Measurements from ENCODE around the gene SAAL1. TPM values are rescaled to one million over a fixed set of nuclear protein-coding genes. Genes with fewer than 3 reads are reported as not detected.

The SAAL1 gene
- polyA plus RNA-seq (2013, experiment 1 of 2) = 74.3 TPM
- 70.3 TPM for polyA plus RNA-seq (2013, experiment 2 of 2)

- H3K4ac ChIP-seq (ENCODE audit: low read depth, low read length) = peak within 1 kb of the TSS; percentile 18
- no peak within 1 kb of the TSS for H3K27ac ChIP-seq (ENCODE audit: low read depth, low read length)
Observed at GRCh38 chr11:18105802-18106574, at the start of gene SAAL1. Gene SAAL1, minus strand, starts transcription at chr11:18106082. Its CDS starts 41 bp downstream, at chr11:18106041.

DNA sequence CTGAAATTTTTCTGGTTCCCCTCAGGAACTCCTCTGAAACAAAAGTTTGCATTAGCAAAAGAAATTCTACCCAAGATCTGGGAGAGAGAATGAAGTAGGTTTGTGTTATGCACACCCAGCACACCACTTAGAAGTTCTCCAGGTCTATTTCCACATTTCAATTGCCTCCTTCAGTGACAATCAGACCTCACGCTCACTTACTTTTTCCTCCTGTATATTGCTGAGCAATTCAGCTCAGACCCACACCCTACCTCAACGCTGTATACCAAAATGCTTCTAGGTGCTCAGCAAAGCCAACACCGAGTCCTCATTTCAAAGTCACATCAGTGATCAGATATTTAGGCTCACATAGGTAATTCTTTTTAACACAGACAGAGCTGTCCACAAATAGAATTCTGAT, 45.7 kb upstream of the SAAL1 start:
- H3K4me2 ChIP-seq (ENCODE audit: low read length) = no peak overlapping the region
- no peaks in the 10 kb centered on the region for H3K4me1 ChIP-seq (ENCODE audit: control insufficient read depth, low read depth, low read length)
- no peak overlapping the region for H3K56ac ChIP-seq (ENCODE audit: low read length)
- no peak overlapping the region for H2AK5ac ChIP-seq (ENCODE audit: low read length)
- H2BK5ac ChIP-seq (ENCODE audit: low read length) = no peak overlapping the region
- H3K9ac ChIP-seq (ENCODE audit: low read length) = no peak overlapping the region
- no peak overlapping the region for H3K4me3 ChIP-seq (ENCODE audit: low read length)
- H3K27me3 ChIP-seq (ENCODE audit: insufficient read depth, low read length, poor library complexity) = no peaks in the 10 kb centered on the region
- H3K23ac ChIP-seq (ENCODE audit: low read length) = no peak overlapping the region
- no peak overlapping the region for H2BK15ac ChIP-seq (replicated peaks; ENCODE audit: low read depth)
- H3K79me1 ChIP-seq (ENCODE audit: low read length) = no peaks in the 10 kb centered on the region
- no peak overlapping the region for H2BK120ac ChIP-seq (ENCODE audit: low read depth, low read length)
- no peak for DNase-seq
- H3K18ac ChIP-seq (ENCODE audit: low read length) = no peak overlapping the region
- no CpG with 5 or more reads among the region's 3 CpGs for WGBS (ENCODE audit: extremely low coverage, insufficient coverage, low lambda C conversion rate)
- no peak overlapping the region for H3K27ac ChIP-seq (ENCODE audit: low read depth, low read length)
- no peaks in the 10 kb centered on the region for H3K79me2 ChIP-seq (ENCODE audit: control insufficient read depth, insufficient read depth, low read length)
- no peak overlapping the region for H4K5ac ChIP-seq (ENCODE audit: low read length)
- H3K4ac ChIP-seq (ENCODE audit: low read depth, low read length) = no peak overlapping the region
- H4K8ac ChIP-seq (ENCODE audit: low read depth, low read length) = no peak overlapping the region
- no peaks in the 10 kb centered on the region for H3K36me3 ChIP-seq (ENCODE audit: control insufficient read depth, insufficient read depth, low read length)

More at GRCh38 chr11:18105802-18106574, at the start of gene SAAL1:
- H2BK120ac ChIP-seq (ENCODE audit: low read depth, low read length) = no peak within 1 kb of the TSS
- peak within 1 kb of the TSS; percentile 66 for H3K23ac ChIP-seq (ENCODE audit: low read length)
- no peak within 1 kb of the TSS for H2BK15ac ChIP-seq (replicated peaks; ENCODE audit: low read depth)
- no CpG with 5 or more reads among the region's 48 CpGs for WGBS (ENCODE audit: extremely low coverage, insufficient coverage, low lambda C conversion rate)
- peak; percentile 89 for DNase-seq
- no peak within 1 kb of the TSS for H4K8ac ChIP-seq (ENCODE audit: low read depth, low read length)
- peak within 1 kb of the TSS; percentile 56 for H4K5ac ChIP-seq (ENCODE audit: low read length)
- H3K4me3 ChIP-seq (ENCODE audit: low read length) = peak within 1 kb of the TSS; percentile 99
- H2AK5ac ChIP-seq (ENCODE audit: low read length) = no peak within 1 kb of the TSS
- peaks cover 3% of the 10 kb centered on the region for H3K36me3 ChIP-seq (ENCODE audit: control insufficient read depth, insufficient read depth, low read length)
- H3K79me1 ChIP-seq (ENCODE audit: low read length) = peaks cover 6% of the 10 kb centered on the region
- H3K9ac ChIP-seq (ENCODE audit: low read length) = peak within 1 kb of the TSS; percentile 98
- peaks cover 3% of the 10 kb centered on the region for H3K4me1 ChIP-seq (ENCODE audit: control insufficient read depth, low read depth, low read length)
- peak within 1 kb of the TSS; percentile 71 for H3K4me2 ChIP-seq (ENCODE audit: low read length)
- peak within 1 kb of the TSS; percentile 8 for H3K18ac ChIP-seq (ENCODE audit: low read length)
- no peaks in the 10 kb centered on the region for H3K27me3 ChIP-seq (ENCODE audit: insufficient read depth, low read length, poor library complexity)
- H3K79me2 ChIP-seq (ENCODE audit: control insufficient read depth, insufficient read depth, low read length) = peaks cover 20% of the 10 kb centered on the region
- peak within 1 kb of the TSS; percentile 95 for H3K56ac ChIP-seq (ENCODE audit: low read length)
- H2BK5ac ChIP-seq (ENCODE audit: low read length) = no peak within 1 kb of the TSS

GRCh38 chr11:18145837-18146236, 40.0 kb upstream of the SAAL1 start:
- Histone ChIP-seq H3K56ac (ENCODE audit: low read length) (no peak overlapping the region), H2AK5ac (ENCODE audit: low read length) (no peak overlapping the region), H3K79me2 (ENCODE audit: control insufficient read depth, insufficient read depth, low read length) (no peaks in the 10 kb centered on the region), H2BK15ac (replicated peaks; ENCODE audit: low read depth) (no peak overlapping the region), H3K4me3 (ENCODE audit: low read length) (no peak overlapping the region), H3K4me1 (ENCODE audit: control insufficient read depth, low read depth, low read length) (no peaks in the 10 kb centered on the region), H4K8ac (ENCODE audit: low read depth, low read length) (no peak overlapping the region), H3K4ac (ENCODE audit: low read depth, low read length) (no peak overlapping the region), H3K18ac (ENCODE audit: low read length) (no peak overlapping the region), H3K27ac (ENCODE audit: low read depth, low read length) (no peak overlapping the region), H2BK120ac (ENCODE audit: low read depth, low read length) (no peak overlapping the region), H3K27me3 (ENCODE audit: insufficient read depth, low read length, poor library complexity) (no peaks in the 10 kb centered on the region), H3K23ac (ENCODE audit: low read length) (no peak overlapping the region), H3K4me2 (ENCODE audit: low read length) (no peak overlapping the region), H3K79me1 (ENCODE audit: low read length) (no peaks in the 10 kb centered on the region), H2BK5ac (ENCODE audit: low read length) (no peak overlapping the region), H3K9ac (ENCODE audit: low read length) (no peak overlapping the region), H4K5ac (ENCODE audit: low read length) (no peak overlapping the region), H3K36me3 (ENCODE audit: control insufficient read depth, insufficient read depth, low read length) (no peaks in the 10 kb centered on the region)
- WGBS (ENCODE audit: extremely low coverage, insufficient coverage, low lambda C conversion rate) = no CpG with 5 or more reads among the region's 3 CpGs
- no peak for DNase-seq

GRCh38 chr11:18145025-18145424, 39.1 kb upstream of the SAAL1 start:
- Histone ChIP-seq H3K79me1 (ENCODE audit: low read length) (no peaks in the 10 kb centered on the region), H4K5ac (ENCODE audit: low read length) (no peak overlapping the region), H4K8ac (ENCODE audit: low read depth, low read length) (no peak overlapping the region), H3K4me1 (ENCODE audit: control insufficient read depth, low read depth, low read length) (no peaks in the 10 kb centered on the region), H3K4me3 (ENCODE audit: low read length) (no peak overlapping the region), H2BK120ac (ENCODE audit: low read depth, low read length) (no peak overlapping the region), H3K9ac (ENCODE audit: low read length) (no peak overlapping the region), H3K23ac (ENCODE audit: low read length) (no peak overlapping the region), H2BK15ac (replicated peaks; ENCODE audit: low read depth) (no peak overlapping the region), H3K4me2 (ENCODE audit: low read length) (no peak overlapping the region), H3K18ac (ENCODE audit: low read length) (no peak overlapping the region), H2BK5ac (ENCODE audit: low read length) (no peak overlapping the region), H3K79me2 (ENCODE audit: control insufficient read depth, insufficient read depth, low read length) (no peaks in the 10 kb centered on the region), H2AK5ac (ENCODE audit: low read length) (no peak overlapping the region), H3K4ac (ENCODE audit: low read depth, low read length) (no peak overlapping the region), H3K27me3 (ENCODE audit: insufficient read depth, low read length, poor library complexity) (no peaks in the 10 kb centered on the region), H3K27ac (ENCODE audit: low read depth, low read length) (no peak overlapping the region), H3K36me3 (ENCODE audit: control insufficient read depth, insufficient read depth, low read length) (no peaks in the 10 kb centered on the region), H3K56ac (ENCODE audit: low read length) (no peak overlapping the region)
- peak; percentile 2 for DNase-seq
- WGBS (ENCODE audit: extremely low coverage, insufficient coverage, low lambda C conversion rate) = no CpG with 5 or more reads among the region's 2 CpGs

DNA sequence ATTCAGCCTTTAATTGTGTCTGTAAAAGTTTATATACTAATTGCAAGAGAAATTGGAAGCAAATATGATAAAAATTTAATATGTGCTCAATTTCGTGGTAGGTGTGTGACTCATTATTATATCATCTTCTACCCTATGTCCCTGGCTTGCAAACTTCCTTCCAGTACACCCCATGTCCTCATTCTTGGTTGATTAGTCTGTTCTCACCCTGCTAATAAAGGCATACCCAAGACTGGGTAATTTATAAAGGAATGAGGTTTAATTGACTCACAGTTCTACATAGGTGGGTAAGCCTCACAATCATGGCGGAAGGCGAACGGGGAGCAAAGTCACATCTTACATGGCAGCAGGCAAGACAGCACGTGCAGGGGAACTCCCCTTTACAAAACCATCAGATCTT, 38.4 kb upstream of the SAAL1 start:
- no peak overlapping the region for H3K23ac ChIP-seq (ENCODE audit: low read length)
- H3K36me3 ChIP-seq (ENCODE audit: control insufficient read depth, insufficient read depth, low read length) = no peaks in the 10 kb centered on the region
- H3K4ac ChIP-seq (ENCODE audit: low read depth, low read length) = no peak overlapping the region
- no peaks in the 10 kb centered on the region for H3K79me1 ChIP-seq (ENCODE audit: low read length)
- no peak for DNase-seq
- no peak overlapping the region for H2BK15ac ChIP-seq (replicated peaks; ENCODE audit: low read depth)
- no peak overlapping the region for H2BK5ac ChIP-seq (ENCODE audit: low read length)
- no peaks in the 10 kb centered on the region for H3K79me2 ChIP-seq (ENCODE audit: control insufficient read depth, insufficient read depth, low read length)
- no peak overlapping the region for H3K4me3 ChIP-seq (ENCODE audit: low read length)
- no peaks in the 10 kb centered on the region for H3K27me3 ChIP-seq (ENCODE audit: insufficient read depth, low read length, poor library complexity)
- H4K8ac ChIP-seq (ENCODE audit: low read depth, low read length) = no peak overlapping the region
- H3K56ac ChIP-seq (ENCODE audit: low read length) = no peak overlapping the region
- H4K5ac ChIP-seq (ENCODE audit: low read length) = no peak overlapping the region
- H3K9ac ChIP-seq (ENCODE audit: low read length) = no peak overlapping the region
- no peak overlapping the region for H2AK5ac ChIP-seq (ENCODE audit: low read length)
- no CpG with 5 or more reads among the region's 5 CpGs for WGBS (ENCODE audit: extremely low coverage, insufficient coverage, low lambda C conversion rate)
- H3K4me1 ChIP-seq (ENCODE audit: control insufficient read depth, low read depth, low read length) = no peaks in the 10 kb centered on the region
- no peak overlapping the region for H2BK120ac ChIP-seq (ENCODE audit: low read depth, low read length)
- H3K4me2 ChIP-seq (ENCODE audit: low read length) = no peak overlapping the region
- no peak overlapping the region for H3K27ac ChIP-seq (ENCODE audit: low read depth, low read length)
- H3K18ac ChIP-seq (ENCODE audit: low read length) = no peak overlapping the region

All from mesendoderm (in vitro differentiated cells).